Ovary (tissue), 3 donors: Measurements from ENCODE around the gene SDCCAG8.

Source experiments
- POLR2A ChIP-seq: fragments of 450-650 bp; IDR thresholded peaks from one replicate; pipeline ENCODE4 v1.6.1; 2017; ENCODE audit warnings: antibody characterized with exemption, mild to moderate bottlenecking, moderate library complexity
- TF ChIP-seq, protein P1 (sequence below), 3 donors: fragments of 450-650 bp in 2 of 3; fragments of 200-600 bp in 1 of 3; IDR thresholded peaks; one replicate each; pipeline versions ENCODE4 v1.5.1 to v1.8.0; 2016 to 2022; ENCODE audit warnings: antibody characterized with exemption in 3 of 3, mild to moderate bottlenecking in 1 of 3
- donor health status: DM: no; HTN: no; CAD: no.

GRCh38 chr1:243477731-243478290 is 222.0 kb downstream of the SDCCAG8 start:
- no peak for TF ChIP-seq POLR2A
- TF ChIP-seq, protein P1, sequence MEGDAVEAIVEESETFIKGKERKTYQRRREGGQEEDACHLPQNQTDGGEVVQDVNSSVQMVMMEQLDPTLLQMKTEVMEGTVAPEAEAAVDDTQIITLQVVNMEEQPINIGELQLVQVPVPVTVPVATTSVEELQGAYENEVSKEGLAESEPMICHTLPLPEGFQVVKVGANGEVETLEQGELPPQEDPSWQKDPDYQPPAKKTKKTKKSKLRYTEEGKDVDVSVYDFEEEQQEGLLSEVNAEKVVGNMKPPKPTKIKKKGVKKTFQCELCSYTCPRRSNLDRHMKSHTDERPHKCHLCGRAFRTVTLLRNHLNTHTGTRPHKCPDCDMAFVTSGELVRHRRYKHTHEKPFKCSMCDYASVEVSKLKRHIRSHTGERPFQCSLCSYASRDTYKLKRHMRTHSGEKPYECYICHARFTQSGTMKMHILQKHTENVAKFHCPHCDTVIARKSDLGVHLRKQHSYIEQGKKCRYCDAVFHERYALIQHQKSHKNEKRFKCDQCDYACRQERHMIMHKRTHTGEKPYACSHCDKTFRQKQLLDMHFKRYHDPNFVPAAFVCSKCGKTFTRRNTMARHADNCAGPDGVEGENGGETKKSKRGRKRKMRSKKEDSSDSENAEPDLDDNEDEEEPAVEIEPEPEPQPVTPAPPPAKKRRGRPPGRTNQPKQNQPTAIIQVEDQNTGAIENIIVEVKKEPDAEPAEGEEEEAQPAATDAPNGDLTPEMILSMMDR (IDR thresholded peaks at IDR 0.05) = no peak
